NCI-H345 (cell line): Measurements from ENCODE around the gene ACOT7.

ENCODE experiments used
- DNase-seq: peaks from one replicate; lab custom pipeline; 2025; lab: John Stamatoyannopoulos, UW

The ACOT7 gene

GRCh38 chr1:6269720-6270400 is 123.7 kb downstream of the ACOT7 start:
- DNase-seq, result peak; percentile 67

GRCh38 chr1:6269296-6269695 is 124.3 kb downstream of the ACOT7 start:
- no peak for DNase-seq

- DNase-seq, result no peak
These were observed 125.2 kb downstream of the ACOT7 start for GRCh38 chr1:6268415-6268814.

GRCh38 chr1:6267686-6268322 is 125.8 kb downstream of the ACOT7 start:
- no peak for DNase-seq

GRCh38 chr1:6266641-6267040 is 126.9 kb downstream of the ACOT7 start:
- no peak for DNase-seq

GRCh38 chr1:6265151-6265550 is 128.4 kb downstream of the ACOT7 start:
- no peak for DNase-seq

- no peak for DNase-seq
These were observed 129.9 kb downstream of the ACOT7 start for GRCh38 chr1:6263716-6264115.

- DNase-seq, result no peak
These were observed 130.8 kb downstream of the ACOT7 start for GRCh38 chr1:6262555-6263420.

- DNase-seq, result peak; percentile 48
These were observed 132.0 kb downstream of the ACOT7 start for GRCh38 chr1:6261615-6261995.

- peak; percentile 44 for DNase-seq
These were observed 132.5 kb downstream of the ACOT7 start, which contains the start of gene GPR153 for GRCh38 chr1:6260961-6261614. Gene GPR153, minus strand, starts transcription at chr1:6261098. Its CDS starts 6,193 bp downstream, at chr1:6254905.

- DNase-seq, result peak; percentile 39
These were observed 133.1 kb downstream of the ACOT7 start for GRCh38 chr1:6260433-6260934.

- DNase-seq, result peak; percentile 61
These were observed 133.8 kb downstream of the ACOT7 start for GRCh38 chr1:6259491-6260362.

- DNase-seq, result no peak
These were observed 134.9 kb downstream of the ACOT7 start for GRCh38 chr1:6258675-6259074.

- DNase-seq, result no peak
These were observed 136.0 kb downstream of the ACOT7 start for GRCh38 chr1:6257541-6258069.

GRCh38 chr1:6256645-6257044 is 136.9 kb downstream of the ACOT7 start:
- DNase-seq, result no peak

- DNase-seq, result no peak
These were observed 138.9 kb downstream of the ACOT7 start for GRCh38 chr1:6254691-6255090.

- DNase-seq, result no peak
These were observed 140.2 kb downstream of the ACOT7 start for GRCh38 chr1:6253380-6253779.

GRCh38 chr1:6252374-6252710 is 141.2 kb downstream of the ACOT7 start:
- DNase-seq, result no peak

- no peak for DNase-seq
These were observed 141.7 kb downstream of the ACOT7 start for GRCh38 chr1:6251681-6252373.

GRCh38 chr1:6251233-6251632 is 142.3 kb downstream of the ACOT7 start:
- no peak for DNase-seq
